K562 (cell line): ENCODE measurements around the gene ZBTB20. TPM values are rescaled to one million over a fixed set of nuclear protein-coding genes. Genes with fewer than 3 reads are reported as not detected.

Source experiments
- ATAC-seq: fragments of 200-7000 bp; cut with Tn5 transposase; 3 replicates; pipeline ENCODE4 v1.9.1; 2020; ENCODE audit warnings: moderate library complexity
- BruUV-seq: library from RNA; stranded (reverse); fragments of 400-500 nt; replicated peaks from 2 replicates; lab custom pipeline; 2021; lab: Mats Ljungman, UMichigan
- CTCF ChIA-PET: fragments of 300-600 bp; formaldehyde crosslinking; extraction: SDS; loops from one replicate; lab custom pipeline; 2021; ENCODE audit warnings: low intra/inter-chr PET ratio; lab: Yijun Ruan, JAX
- POLR2A ChIA-PET: fragments of 300-600, 350-650 bp; sonication (Branson Sonifier 250); formaldehyde crosslinking; extraction: SDS; loops from one replicate; lab custom pipeline; 2021; ENCODE audit warnings: antibody characterized with exemption, inconsistent platforms; lab: Yijun Ruan, JAX
- DNase-seq, 4 experiments: peaks; one replicate each; pipeline versions ENCODE4 v3.0.0 to v3.0.0-alpha.2; 2011 to 2018; ENCODE audit warnings: low spot score in 3 of 4, mixed read lengths in 3 of 4; ENCODE audit errors: extremely low read depth in 1 of 4
- FAIRE-seq: peaks from 2 replicates; lab custom pipeline; 2011; peaks lifted over from hg19 to GRCh38; lab: Jason Lieb, UNC
- H2AFZ ChIP-seq: 2 replicates; pipeline ENCODE4 v1.6.0; 2011; ENCODE audit warnings: low read depth, low read length, control low read depth, inconsistent platforms
- H3K27ac ChIP-seq: fragments of 200-600 bp; 3 replicates; pipeline ENCODE4 v1.8.0; 2011; ENCODE audit warnings: low read depth, mild to moderate bottlenecking, control low read depth, inconsistent platforms, low read length, moderate library complexity, mixed read lengths; ENCODE audit errors: extremely low read depth
- H3K27me3 ChIP-seq, 2 experiments: fragments of 300-600 bp in 1 of 2; 2 replicates in 1 of 2; 3 replicates in 1 of 2; pipeline versions ENCODE4 v1.6.0 to v1.8.0; 2011; ENCODE audit warnings: inconsistent platforms in 2 of 2, low read length in 2 of 2, mild to moderate bottlenecking in 1 of 2, mixed read lengths in 1 of 2, moderate library complexity in 1 of 2; ENCODE audit not compliant: control insufficient read depth in 2 of 2, insufficient read depth in 2 of 2
- H3K36me3 ChIP-seq: fragments of 300-600 bp; 3 replicates; pipeline ENCODE4 v1.8.0; 2011; ENCODE audit warnings: mild to moderate bottlenecking, low read length, inconsistent platforms; ENCODE audit not compliant: control insufficient read depth, insufficient read depth
- H3K4me1 ChIP-seq, 2 experiments: fragments of 200-600 bp in 1 of 2; replicated peaks in 1 of 2; 2 replicates in 1 of 2; 3 replicates in 1 of 2; pipeline versions ENCODE4 v1.5.1 to v1.8.0; 2011; ENCODE audit warnings: inconsistent platforms in 2 of 2, low read length in 2 of 2, mild to moderate bottlenecking in 1 of 2, mixed read lengths in 1 of 2, moderate library complexity in 1 of 2; ENCODE audit not compliant: control insufficient read depth in 2 of 2, insufficient read depth in 2 of 2
- H3K4me2 ChIP-seq: 2 replicates; pipeline ENCODE4 v1.6.1; 2011; ENCODE audit warnings: low read length, control low read depth, inconsistent platforms, mixed read lengths; ENCODE audit not compliant: insufficient read depth
- H3K4me3 ChIP-seq: fragments of 200-600 bp; sonication (generic), shearing (Covaris generic); 2 replicates; pipeline ENCODE4 v1.5.1; 2016; ENCODE audit warnings: control low read depth, inconsistent platforms
- H3K79me2 ChIP-seq: fragments of 200-600 bp; 3 replicates; pipeline ENCODE4 v1.8.0; 2011; ENCODE audit warnings: low read length, inconsistent platforms; ENCODE audit not compliant: control insufficient read depth, insufficient read depth
- H3K9ac ChIP-seq, 2 experiments: 2 replicates each; pipeline versions ENCODE4 v1.6.0 to v1.6.1; 2011; ENCODE audit warnings: low read depth in 2 of 2, low read length in 2 of 2, control low read depth in 1 of 2, inconsistent platforms in 1 of 2, mild to moderate bottlenecking in 1 of 2, mixed read lengths in 1 of 2; ENCODE audit not compliant: insufficient read depth in 1 of 2
- H3K9me1 ChIP-seq: one replicate; pipeline ENCODE4 v1.6.0; 2011; ENCODE audit warnings: inconsistent platforms, mild to moderate bottlenecking, low read length, moderate library complexity; ENCODE audit not compliant: control insufficient read depth, insufficient read depth
- H3K9me3 ChIP-seq: replicated peaks from 2 replicates; pipeline ENCODE4 v1.5.1; 2011; ENCODE audit warnings: low read depth, low read length, inconsistent platforms; ENCODE audit not compliant: control insufficient read depth, insufficient read depth
- H4K20me1 ChIP-seq: replicated peaks from 2 replicates; pipeline ENCODE4 v1.6.1; 2011; ENCODE audit warnings: low read length, inconsistent platforms, mixed read lengths; ENCODE audit not compliant: control insufficient read depth, insufficient read depth
- BMI1 ChIP-seq: fragments of 150-350 bp; IDR thresholded peaks from 2 replicates; pipeline ENCODE4 v1.6.1; 2014; ENCODE audit warnings: low read length
- DMBX1 ChIP-seq: fragments of 250-450 bp; sonication (Bioruptor Pico); IDR thresholded peaks from 2 replicates; pipeline ENCODE4 v1.8.0; 2022; ENCODE audit warnings: inconsistent platforms, mild to moderate bottlenecking, moderate library complexity, borderline replicate concordance
- ESRRB ChIP-seq: fragments of 250-450 bp; sonication (Bioruptor Pico); IDR thresholded peaks from 2 replicates; pipeline ENCODE4 v1.5.0; 2020; ENCODE audit warnings: mild to moderate bottlenecking, moderate library complexity, borderline replicate concordance
- HNRNPUL1 ChIP-seq: fragments of 200-400 bp; formaldehyde crosslinking; IDR thresholded peaks from 2 replicates; pipeline ENCODE4 v1.6.1; 2017; ENCODE audit warnings: low read length
- IFI16 ChIP-seq: fragments of 250-450 bp; sonication (Bioruptor Pico); IDR thresholded peaks from 2 replicates; pipeline ENCODE4 v2.1.2; 2022; ENCODE audit warnings: mild to moderate bottlenecking, inconsistent platforms
- KDM5B ChIP-seq: fragments of 200-600 bp; sonication (generic); IDR thresholded peaks from 2 replicates; pipeline ENCODE4 v1.6.1; 2012; ENCODE audit warnings: low read depth, mild to moderate bottlenecking, moderate library complexity, low read length, control low read depth, inconsistent platforms; ENCODE audit not compliant: insufficient replicate concordance
- KLF10 ChIP-seq: fragments of 250-450 bp; sonication (Bioruptor Pico); IDR thresholded peaks from 2 replicates; pipeline ENCODE4 v1.6.1; 2021; ENCODE audit warnings: matching md5 sums
- NUFIP1 ChIP-seq: fragments of 450-650 bp; IDR thresholded peaks from 2 replicates; pipeline ENCODE4 v1.6.1; 2018; ENCODE audit not compliant: partially characterized antibody
- RNF2 ChIP-seq: sonication (generic); IDR thresholded peaks from 2 replicates; pipeline ENCODE4 v1.6.1; 2016
- RNF219 ChIP-seq: fragments of 250-450 bp; sonication (Bioruptor Pico); IDR thresholded peaks from 2 replicates; pipeline ENCODE4 v1.5.0; 2022; ENCODE audit warnings: mild to moderate bottlenecking
- SFPQ ChIP-seq: fragments of 200-400 bp; formaldehyde crosslinking; IDR thresholded peaks from 2 replicates; pipeline ENCODE4 v1.6.1; 2017; ENCODE audit warnings: mild to moderate bottlenecking, low read depth, low read length, moderate library complexity
- SMC3 ChIP-seq: conservative IDR thresholded peaks from 2 replicates; pipeline ENCODE4 v1.6.1; 2011; ENCODE audit warnings: low read depth, low read length, improper control_type of control experiment; ENCODE audit not compliant: insufficient read depth
- TAF7 ChIP-seq: fragments of 450-650 bp; IDR thresholded peaks from 2 replicates; pipeline ENCODE4 v1.6.1; 2016; ENCODE audit warnings: missing genetic modification characterization, missing compliant biosample characterization
- ZBTB33 ChIP-seq: sonication (generic); formaldehyde crosslinking; IDR thresholded peaks from 2 replicates; pipeline ENCODE4 v1.8.1; 2023; ENCODE audit warnings: mild to moderate bottlenecking, missing genetic modification reagents
- ZNF23 ChIP-seq: fragments of 250-450 bp; sonication (Bioruptor Pico); IDR thresholded peaks from 2 replicates; pipeline ENCODE4 v1.4.0; 2020; ENCODE audit warnings: mild to moderate bottlenecking
- WGBS: fragments of 100-300 bp; shearing (Covaris generic); methylation state at CpG from one replicate; pipeline ENCODE4 v1.1.6; 2016; ENCODE audit warnings: low coverage, mixed read lengths; ENCODE audit not compliant: insufficient coverage; ENCODE audit errors: missing lambda C conversion rate; 5-methylcytosine and 5-hydroxymethylcytosine counted together
- in situ Hi-C: fragments of 300-500 bp; cut with MboI; formaldehyde crosslinking; loops from 4 replicates; pipeline ENCODE4 v1.15.0; 2018; ENCODE audit warnings: inconsistent platforms, mixed read lengths
- intact Hi-C: fragments of 100-400 bp; cut with micrococcal nuclease; formaldehyde crosslinking; loops from 2 replicates; pipeline ENCODE4 v1.14.2; 2022
- polyA plus RNA-seq, 8 experiments: library from polyadenylated mRNA; depleted of rRNA in 4 of 8; stranded (reverse) in 5 of 8; unstranded in 3 of 8; fragments of >200 nt; fragmentation: Nextera tagmentation in 2 of 8; fragmentation: Illumina TruSeq in 1 of 8; extraction: Ambion mirVana in 2 of 8; extraction: Trizol in 1 of 8; gene quantifications; 2 replicates each; pipeline versions ENCODE4 v1.2.1 to v1.2.3, GENCODE V29; 2011 to 2014; ENCODE audit warnings: inconsistent platforms in 1 of 8, missing spikeins in 1 of 8
- total RNA-seq, 7 experiments: library from RNA; depleted of rRNA in 6 of 7; stranded (reverse); fragments of >200 nt in 6 of 7; fragmentation: Illumina TruSeq in 2 of 7; extraction: Trizol in 2 of 7; gene quantifications; 2 replicates each; pipeline versions ENCODE4 v1.2.1 to v1.2.3, GENCODE V29; 2011 to 2021; ENCODE audit warnings: low replicate concordance in 1 of 7

Gene ZBTB20
- total and polyA plus RNA-seq, 9 of the 15 experiments (the other 6 are each of a cell fraction or from before 2014, with no cell fraction given), result 0.17 to 1.7 (median 0.45) TPM

GRCh38 chr3:114308377-114308776 is 838.7 kb downstream of the ZBTB20 start:
- H3K27me3 ChIP-seq, result no peaks in the 10 kb centered on the region
- no peak overlapping the region for H3K4me2 ChIP-seq
- no peaks in the 10 kb centered on the region for H3K79me2 ChIP-seq
- H3K4me3 ChIP-seq, result no peak overlapping the region
- WGBS, result 0% methylated on average over 2 of the region's 2 CpGs
- H2AFZ ChIP-seq, result no peak overlapping the region
- no peaks in the 10 kb centered on the region for H4K20me1 ChIP-seq
- BruUV-seq, result no TSS peak
- no peak overlapping the region for H3K27ac ChIP-seq
- in situ Hi-C loops, result no loop called here
- POLR2A ChIA-PET, result interaction anchor here (0.9 kb wide), 1 partner anchor 9 kb away, joined by 3 read pairs; no protein-coding TSS in a partner anchor
- no peaks in the 10 kb centered on the region for H3K36me3 ChIP-seq
- CTCF ChIA-PET, result no interaction called here
- no peaks in the 10 kb centered on the region for H3K9me3 ChIP-seq
- FAIRE-seq (no peak), ATAC-seq (no peak), DNase-seq (no peak)
- no peak overlapping the region for H3K9ac ChIP-seq
- no peaks in the 10 kb centered on the region for H3K4me1 ChIP-seq
- intact Hi-C loops, result no loop called here
- no peaks in the 10 kb centered on the region for H3K9me1 ChIP-seq
- no peak for TF ChIP-seq IFI16 (CRISPR knock-in tag)
- no peak for TF ChIP-seq TAF7
- no peak for TF ChIP-seq NUFIP1
- no peak for TF ChIP-seq KDM5B
- TF ChIP-seq ZBTB33 (CRISPR knock-in tag), result no peak
- no peak for TF ChIP-seq RNF2
- no peak for TF ChIP-seq RNF219 (CRISPR knock-in tag)
- no peak for TF ChIP-seq KLF10
- TF ChIP-seq BMI1, result no peak
- no peak for TF ChIP-seq SFPQ
- TF ChIP-seq ESRRB (CRISPR knock-in tag), result no peak
- TF ChIP-seq HNRNPUL1, result no peak
- TF ChIP-seq ZNF23 (CRISPR knock-in tag), result no peak
- TF ChIP-seq SMC3, result no peak
- no peak for TF ChIP-seq DMBX1 (CRISPR knock-in tag)
